HG03095 (cell line): ENCODE data around the gene DLG3.

Experiments
- ATAC-seq: cut with Tn5 transposase; IDR thresholded peaks from one replicate; pipeline ENCODE4 v1.9.1; 2021; ENCODE audit warnings: moderate library complexity; ENCODE audit not compliant: unreplicated experiment

Gene DLG3

DNA sequence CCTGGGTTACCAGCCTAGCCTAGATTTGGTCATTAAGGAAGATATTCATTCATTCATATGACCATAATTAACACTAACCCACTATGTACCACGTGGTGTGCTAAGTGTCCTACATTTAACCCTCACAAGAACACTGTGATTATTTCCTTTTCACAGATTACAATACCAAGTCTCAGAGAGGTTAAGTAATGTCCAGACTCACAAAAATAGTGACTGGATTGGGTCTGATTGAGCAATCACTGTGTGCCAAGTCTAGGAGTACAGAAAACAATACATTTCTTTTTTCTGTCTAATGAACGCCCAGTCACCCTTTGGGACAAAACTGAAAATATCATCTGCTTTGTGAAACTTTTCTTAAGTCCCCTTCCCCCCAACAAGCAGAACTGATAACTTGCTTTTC lies 7.6 kb upstream of the DLG3 start:
- no peak for ATAC-seq

DNA sequence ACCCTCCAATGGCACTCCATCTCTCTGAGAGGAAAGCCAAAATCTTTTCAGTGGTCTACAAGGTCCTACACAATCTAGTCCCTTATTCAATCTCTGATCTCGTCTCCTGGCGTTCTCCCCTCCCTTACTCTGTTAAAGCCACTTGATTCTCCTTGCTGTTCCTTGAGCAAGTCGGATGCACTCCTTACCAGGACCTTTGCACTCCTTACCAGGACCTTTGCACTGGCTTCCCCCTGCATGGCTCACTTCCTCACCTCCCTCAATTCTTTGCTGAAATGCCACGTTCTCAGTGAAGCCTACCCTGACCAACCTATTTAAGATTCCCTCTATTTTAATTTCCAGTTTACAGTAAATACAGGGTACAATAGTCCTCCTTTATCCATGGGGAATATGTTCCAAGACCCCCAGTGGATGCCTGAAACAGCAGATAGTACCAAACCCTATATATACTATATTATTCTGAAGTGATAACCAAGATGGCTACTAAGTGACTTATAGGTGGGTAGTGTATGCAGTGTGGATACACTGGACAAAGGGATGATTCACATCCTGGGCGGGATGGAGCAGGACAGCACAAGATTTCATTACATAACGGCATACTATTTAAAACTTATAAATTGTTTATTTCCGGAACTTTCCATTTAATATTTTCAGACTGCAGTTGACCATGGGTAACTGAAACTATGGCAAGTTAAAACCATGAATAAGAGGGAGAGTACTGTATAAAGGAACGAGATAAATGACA lies 6.5 kb upstream of the DLG3 start:
- no peak for ATAC-seq

DNA sequence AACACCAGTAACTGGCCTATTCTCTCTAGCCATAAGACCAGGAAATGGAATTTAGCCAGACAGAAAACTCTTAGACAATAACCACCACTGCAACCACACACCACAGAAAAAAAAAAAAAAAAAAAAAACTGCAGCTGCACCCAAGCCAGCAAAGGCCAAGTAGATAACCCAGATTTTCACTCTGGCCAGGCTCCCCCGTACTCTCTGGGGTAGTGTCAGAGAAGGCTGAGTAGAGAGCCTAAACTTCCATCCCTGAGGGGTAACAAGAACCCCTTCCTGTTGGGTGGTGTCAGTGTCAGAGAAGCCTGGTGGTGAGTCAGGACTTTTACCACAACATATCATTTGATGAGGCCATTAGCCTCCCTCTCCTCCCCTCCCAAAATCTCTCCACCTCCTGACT lies 5.6 kb upstream of the DLG3 start:
- peak; percentile 35 for ATAC-seq

- ATAC-seq = no peak
These were observed 2.4 kb upstream of the DLG3 start for GRCh38 chrX:70442224-70442623.

DNA sequence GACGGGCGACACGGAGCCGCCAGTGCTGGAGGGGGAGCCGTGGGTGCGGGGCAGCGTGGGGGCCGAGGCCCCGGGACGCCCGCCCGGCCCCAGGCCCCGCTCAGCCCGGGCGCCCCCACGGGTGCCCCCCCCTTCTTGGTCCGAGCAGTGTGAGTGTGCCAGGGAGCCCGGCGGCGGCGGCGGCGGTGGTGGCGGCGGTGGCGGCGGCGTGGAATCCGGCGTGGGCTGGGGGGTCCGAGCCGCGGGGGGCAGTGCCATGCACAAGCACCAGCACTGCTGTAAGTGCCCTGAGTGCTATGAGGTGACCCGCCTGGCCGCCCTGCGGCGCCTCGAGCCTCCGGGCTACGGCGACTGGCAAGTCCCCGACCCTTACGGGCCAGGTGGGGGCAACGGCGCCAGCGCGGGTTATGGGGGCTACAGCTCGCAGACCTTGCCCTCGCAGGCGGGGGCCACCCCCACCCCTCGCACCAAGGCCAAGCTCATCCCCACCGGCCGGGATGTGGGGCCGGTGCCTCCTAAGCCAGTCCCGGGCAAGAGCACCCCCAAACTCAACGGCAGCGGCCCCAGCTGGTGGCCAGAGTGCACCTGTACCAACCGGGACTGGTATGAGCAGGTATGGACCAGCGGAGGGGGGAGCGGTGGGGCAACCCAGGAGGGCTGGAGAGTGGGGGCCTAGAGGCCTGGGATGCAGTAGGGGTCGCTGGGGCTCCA lies 466 bp downstream of the DLG3 start:
- no peak for ATAC-seq

- no peak for ATAC-seq
These were observed 1.3 kb downstream of the DLG3 start for GRCh38 chrX:70445951-70446350.

DNA sequence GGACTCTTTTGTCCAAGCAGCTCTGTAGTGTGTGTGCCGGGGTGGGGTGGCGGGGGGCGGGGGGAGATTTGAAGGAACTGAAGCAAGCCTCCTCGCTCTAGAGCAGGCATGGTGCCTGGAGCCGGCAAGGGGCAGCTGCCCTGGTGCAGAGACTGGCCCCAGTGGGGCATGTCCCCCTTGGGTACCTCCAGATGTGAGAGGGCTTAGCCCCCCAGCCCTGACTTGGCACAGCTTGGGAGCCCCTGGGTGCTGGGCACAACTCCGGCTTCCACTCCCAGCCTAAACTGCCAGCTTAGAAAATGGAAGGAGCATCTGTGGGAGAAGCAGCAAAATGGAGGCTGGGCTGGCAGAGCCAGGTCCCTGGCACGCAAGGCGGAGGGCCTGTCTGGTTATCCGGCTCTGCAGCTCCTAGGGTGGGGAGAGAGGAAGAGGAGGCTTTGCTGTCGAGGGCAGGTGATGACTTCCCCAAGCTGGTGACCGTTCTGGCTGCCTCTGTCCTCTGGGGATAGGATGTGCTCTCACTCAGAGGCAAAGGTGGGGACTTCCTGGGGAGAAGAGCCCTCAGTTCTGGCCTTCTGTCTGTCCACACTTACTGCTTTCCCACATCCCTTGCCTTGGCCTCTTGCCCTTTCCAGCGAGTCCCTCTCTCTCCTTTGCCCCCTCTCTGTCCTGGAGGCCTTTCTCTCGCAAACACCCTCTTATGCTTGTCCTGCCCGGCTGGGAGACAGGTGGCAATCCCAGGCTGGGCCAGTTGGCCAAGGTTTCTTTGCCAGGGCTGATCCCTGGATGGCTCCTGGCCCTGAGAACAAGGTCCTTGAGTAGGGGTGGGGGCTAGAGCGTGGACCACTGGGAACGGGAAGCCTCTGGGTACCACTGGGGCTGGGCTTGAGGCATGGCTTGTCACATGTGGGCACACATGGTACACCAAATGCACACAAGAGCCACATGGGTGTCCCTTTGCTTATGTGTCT lies 2.0 kb downstream of the DLG3 start:
- ATAC-seq = no peak

- ATAC-seq = no peak
These were observed 4.9 kb downstream of the DLG3 start for GRCh38 chrX:70449457-70449966.

- ATAC-seq = peak; percentile 36
These were observed 7.6 kb downstream of the DLG3 start for GRCh38 chrX:70452143-70452733.

- no peak for ATAC-seq
These were observed 8.5 kb downstream of the DLG3 start for GRCh38 chrX:70453024-70453618.

DNA sequence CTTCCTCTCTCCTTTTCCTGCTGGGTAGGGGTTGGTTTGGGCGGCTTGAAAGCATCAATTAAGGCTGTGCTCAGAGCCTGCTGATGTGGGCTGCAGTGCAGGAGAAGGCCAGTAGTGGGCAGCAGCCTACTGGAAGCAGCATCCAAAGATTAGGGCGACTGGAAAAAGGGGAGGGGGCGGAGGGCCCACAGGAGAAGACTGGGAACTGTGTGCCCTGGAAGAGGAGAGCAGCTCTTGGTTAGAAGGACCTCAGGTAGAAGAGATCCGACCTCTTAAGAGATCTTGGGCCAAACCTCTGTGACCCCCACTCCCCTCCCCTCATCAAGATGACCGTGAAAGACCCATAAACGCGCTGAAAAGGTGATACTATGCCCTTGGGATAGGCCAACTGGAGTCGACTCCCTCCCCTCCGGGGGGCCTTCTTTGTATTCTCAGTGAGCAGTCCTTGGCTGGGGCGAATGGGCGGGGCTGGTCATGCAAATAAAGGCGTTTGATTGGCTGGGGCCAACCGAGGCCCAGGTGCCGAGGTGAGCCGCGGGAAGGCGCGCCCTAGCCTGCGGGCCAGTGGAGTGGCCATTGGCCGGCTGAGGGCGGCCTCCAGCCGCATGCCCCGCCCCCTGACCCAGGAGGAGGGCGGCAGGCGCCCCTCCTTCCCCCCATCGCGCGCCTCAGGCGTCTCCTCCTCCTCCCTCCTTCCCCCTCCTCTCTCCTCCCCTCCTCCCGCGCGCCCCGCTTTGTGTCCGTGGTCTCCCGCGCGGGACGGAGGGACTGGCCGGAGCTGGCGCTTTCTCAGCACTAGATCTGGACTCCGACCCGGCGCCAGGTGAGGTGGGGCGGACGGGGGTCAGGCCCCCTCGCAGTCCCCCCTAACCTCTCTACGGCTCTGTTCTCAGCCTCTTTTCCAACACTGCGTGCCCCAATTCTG lies 10.1 kb downstream of the DLG3 start:
- peak; percentile 52 for ATAC-seq

DNA sequence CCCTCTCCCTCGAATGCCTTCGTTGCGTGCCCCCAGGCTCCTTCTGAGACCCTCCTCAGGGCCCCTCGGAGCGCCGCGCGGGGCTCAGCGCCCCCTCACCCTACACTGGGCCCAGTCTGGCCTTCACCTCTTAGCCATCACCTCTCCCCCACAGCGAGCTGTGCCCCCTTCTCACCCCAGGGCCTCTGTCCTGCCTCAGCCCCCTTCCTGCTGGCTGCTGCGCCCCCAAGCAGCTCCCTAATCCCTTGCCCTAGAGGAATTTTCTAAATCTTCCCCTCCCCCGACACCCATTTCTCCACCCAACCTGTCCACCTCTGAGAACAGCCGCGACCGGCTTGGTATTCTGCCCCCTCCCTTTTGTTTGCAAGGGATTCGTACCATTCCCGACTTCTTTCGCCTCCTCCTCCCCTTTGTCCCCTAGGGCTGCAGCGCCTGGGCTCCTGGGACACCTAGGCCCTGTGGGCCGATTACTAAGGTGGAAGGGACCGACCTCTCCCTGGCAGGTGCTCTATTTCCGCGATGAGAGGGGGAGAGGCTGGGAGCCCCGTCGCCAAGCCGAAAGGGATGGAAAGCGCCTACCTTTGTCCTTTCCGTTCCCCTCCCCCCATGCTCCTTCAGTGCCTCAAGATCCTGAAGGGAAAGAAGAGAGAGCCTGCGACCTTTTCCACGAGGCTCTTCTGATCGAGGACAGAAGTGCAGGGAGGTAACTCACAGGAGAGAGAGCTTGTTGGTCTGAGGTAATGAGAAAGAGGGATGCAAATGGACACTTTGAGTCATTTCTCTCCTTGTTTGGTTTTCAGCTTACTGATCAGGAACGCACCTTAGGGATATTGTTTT lies 10.9 kb downstream of the DLG3 start:
- no peak for ATAC-seq

DNA sequence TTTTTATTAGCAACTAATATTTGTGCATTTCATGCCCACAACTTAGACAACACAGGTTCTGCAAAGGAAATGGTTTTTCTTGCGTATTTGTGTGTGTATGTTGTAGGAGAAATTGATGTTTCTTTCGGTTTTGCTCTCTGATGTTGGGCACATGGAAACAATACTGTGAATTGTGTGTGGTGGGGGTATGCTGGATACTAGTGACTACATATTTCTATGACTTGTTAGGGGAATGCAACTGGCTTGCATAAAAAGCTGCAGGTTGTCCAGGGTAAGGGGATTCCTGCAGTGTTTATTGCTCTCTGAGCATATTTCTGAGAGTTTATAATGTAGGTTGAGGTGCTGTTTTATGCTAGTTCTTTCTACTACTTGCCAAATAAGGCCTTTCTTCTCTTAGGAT lies 11.6 kb downstream of the DLG3 start:
- ATAC-seq = no peak

DNA sequence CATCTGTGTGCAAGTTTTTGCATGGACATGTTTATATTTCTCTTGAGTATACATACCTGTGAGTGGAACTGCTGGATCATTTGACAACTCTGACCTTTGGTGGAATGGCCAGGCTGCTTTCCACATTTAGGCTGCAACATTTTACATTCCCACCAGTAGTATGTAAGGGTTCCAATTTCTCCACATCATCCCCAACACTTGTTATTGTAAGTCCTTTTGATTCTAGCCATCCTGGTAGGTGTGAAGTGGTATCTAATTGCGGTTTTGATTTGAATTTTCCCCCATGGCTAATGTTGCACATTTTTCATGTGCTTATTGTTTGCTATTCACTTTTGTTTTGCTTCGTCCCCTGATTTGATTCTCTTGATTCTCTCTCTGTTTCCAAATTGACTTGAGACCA lies 16.4 kb downstream of the DLG3 start:
- ATAC-seq = no peak

- ATAC-seq = no peak
These were observed 19.4 kb downstream of the DLG3 start for GRCh38 chrX:70464051-70464450.

- no peak for ATAC-seq
These were observed 22.3 kb downstream of the DLG3 start for GRCh38 chrX:70466968-70467367.

- no peak for ATAC-seq
These were observed 24.1 kb downstream of the DLG3 start for GRCh38 chrX:70468709-70469108.

DNA sequence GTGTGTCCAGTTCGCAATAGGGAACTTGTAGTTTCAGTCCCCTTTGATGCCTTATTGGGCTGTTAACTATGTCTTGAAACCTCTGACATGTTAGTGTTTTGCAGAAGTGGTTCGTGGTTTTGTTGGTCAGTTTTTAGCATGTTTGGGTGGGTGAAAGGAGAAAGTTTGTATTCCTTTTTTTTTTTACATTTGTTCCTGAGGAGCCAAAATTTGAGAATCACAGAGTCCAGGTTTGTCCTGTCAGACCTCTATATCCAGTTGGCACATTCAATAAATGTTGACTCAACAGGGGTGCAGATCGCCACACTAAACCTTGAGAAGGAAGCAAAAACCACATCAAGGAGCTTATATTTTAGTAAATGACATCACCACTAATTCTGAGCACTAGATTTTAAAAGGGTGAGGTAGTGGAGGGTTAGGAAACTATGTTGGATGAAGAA lies 26.2 kb downstream of the DLG3 start:
- peak; percentile 85 for ATAC-seq
